Endothelial cell of umbilical vein (primary cell): ENCODE measurements around the gene SPINT2.

Experiments used
- CTCF ChIP-seq, 2 donors: IDR thresholded peaks; 1 replicate in 1 of 2; 2 replicates in 1 of 2; pipeline ENCODE4 v1.5.1; 2011; ENCODE audit warnings: low read length in 2 of 2, mild to moderate bottlenecking in 2 of 2, moderate library complexity in 2 of 2, control low read depth in 1 of 2, inconsistent platforms in 1 of 2, low read depth in 1 of 2; ENCODE audit not compliant: insufficient read depth in 1 of 2; ENCODE audit errors: extremely low read depth in 1 of 2
- EZH2 ChIP-seq: IDR thresholded peaks from 2 replicates; pipeline ENCODE4 v1.6.1; 2012; ENCODE audit warnings: borderline replicate concordance, low read depth, mild to moderate bottlenecking, moderate library complexity, low read length, inconsistent platforms; ENCODE audit not compliant: severe bottlenecking
- POLR2A ChIP-seq: IDR thresholded peaks from 2 replicates; pipeline ENCODE4 v1.6.1; 2012; ENCODE audit warnings: low read depth, mild to moderate bottlenecking, control low read depth, low read length
- POLR2AphosphoS5 ChIP-seq: IDR thresholded peaks from 2 replicates; pipeline ENCODE4 v1.6.1; 2012; ENCODE audit warnings: low read depth, mild to moderate bottlenecking, control low read depth, low read length, moderate library complexity; ENCODE audit not compliant: insufficient read depth

- TF ChIP-seq CTCF (IDR thresholded peaks at IDR 0.05; ENCODE audit: extremely low read depth in 1 of 2, insufficient read depth in 1 of 2, low read depth in 1 of 2, low read length in 2 of 2), result no peak
- TF ChIP-seq POLR2AphosphoS5, result peak; percentile 39
- TF ChIP-seq POLR2A, result peak; percentile 30
- TF ChIP-seq EZH2, result no peak
These were observed 52.8 kb downstream of the SPINT2 start for GRCh38 chr19:38317104-38317612.
